Measurements from ENCODE around the gene RNF182.
"Not testable (repeated sequence)": the region's sequence is repeated elsewhere in the genome, so short reads cannot be mapped to it uniquely, and the experiment has no call there.

Gene RNF182

DNA sequence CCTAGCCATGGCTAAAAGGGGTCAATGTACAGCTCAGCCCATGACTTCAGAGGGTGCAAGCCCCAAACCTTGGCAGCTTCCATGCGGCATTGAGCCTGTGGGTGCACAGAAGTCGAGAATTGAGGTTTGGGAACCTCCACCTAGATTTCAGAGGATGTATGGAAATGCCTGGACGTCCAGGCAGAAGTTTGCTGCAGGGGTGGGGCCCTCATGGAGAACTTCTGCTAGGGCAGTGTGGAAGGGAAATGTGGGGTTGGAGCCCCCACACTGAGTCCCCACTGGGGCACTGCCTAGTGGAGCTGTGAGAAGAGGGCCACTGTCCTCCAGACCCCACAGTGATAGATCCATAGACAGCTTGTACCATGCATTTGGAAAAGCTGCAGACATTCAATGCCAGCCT lies 47.9 kb downstream of the RNF182 start:
- not testable (repeated sequence) for H3K27ac Mint-ChIP-seq; DNase-seq; H3K4me1 Mint-ChIP-seq (ENCODE audit: low read depth); H3K4me3 Mint-ChIP-seq; H3K36me3 Mint-ChIP-seq (ENCODE audit: low read depth)
- Mint-ChIP-seq H3K9me3 (peaks cover 25% of the 10 kb centered on the region), H3K27me3 (peaks cover 37% of the 10 kb centered on the region)

DNA sequence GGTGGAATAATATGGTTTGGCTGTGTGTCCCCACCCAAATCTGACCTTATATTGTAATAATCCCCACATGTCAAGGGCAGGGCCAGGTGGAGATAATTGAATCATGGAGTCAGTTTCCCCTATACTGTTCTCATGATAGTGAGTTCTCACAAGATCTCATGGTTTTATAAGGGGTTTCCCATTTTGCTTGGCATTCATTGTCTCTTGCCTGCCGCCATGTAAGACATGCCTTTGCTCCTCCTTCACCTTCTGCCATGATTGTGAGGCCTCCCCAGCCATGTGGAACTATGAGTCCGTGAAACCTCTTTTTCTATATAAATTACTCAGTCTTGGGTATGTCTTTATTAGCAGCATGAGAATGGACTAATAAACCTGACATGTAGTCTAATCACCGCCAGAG lies 48.7 kb downstream of the RNF182 start:
- H3K4me1 Mint-ChIP-seq (ENCODE audit: low read depth); H3K36me3 Mint-ChIP-seq (ENCODE audit: low read depth); H3K27ac Mint-ChIP-seq; DNase-seq; H3K4me3 Mint-ChIP-seq: not testable (repeated sequence)
- Mint-ChIP-seq H3K9me3 (peaks cover 25% of the 10 kb centered on the region), H3K27me3 (peaks cover 44% of the 10 kb centered on the region)

DNA sequence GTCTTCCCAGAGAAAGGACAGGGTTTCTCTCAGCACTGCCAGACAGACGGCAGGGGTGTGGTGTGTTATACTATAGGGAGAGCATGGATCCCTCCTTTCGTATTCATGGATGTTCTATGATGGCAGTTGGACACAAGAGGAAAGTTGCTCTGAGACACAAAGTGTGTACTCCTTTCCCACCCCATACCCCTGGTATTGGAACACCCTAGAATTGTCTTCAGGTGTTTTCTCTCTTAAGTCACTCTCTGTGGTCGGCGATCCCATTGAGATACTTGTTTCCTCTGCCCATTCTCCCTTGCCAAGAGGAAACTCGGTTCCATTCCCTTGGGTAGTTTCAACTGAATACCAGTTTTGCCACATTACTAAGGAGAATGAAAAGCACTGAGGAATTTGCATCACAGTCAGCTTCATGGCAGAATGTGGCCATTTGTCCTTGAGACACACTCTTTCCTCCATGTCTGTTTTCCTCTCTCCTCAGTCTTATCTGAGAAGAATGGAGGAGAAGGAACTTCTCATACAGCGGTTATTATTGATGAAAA lies 53.4 kb downstream of the RNF182 start:
- peaks cover 44% of the 10 kb centered on the region for H3K27me3 Mint-ChIP-seq
- peaks cover 6% of the 10 kb centered on the region for H3K9me3 Mint-ChIP-seq
- no peak for DNase-seq
- H3K4me1 Mint-ChIP-seq (ENCODE audit: low read depth) = no peaks in the 10 kb centered on the region
- no peak overlapping the region for H3K27ac Mint-ChIP-seq
- no peaks in the 10 kb centered on the region for H3K36me3 Mint-ChIP-seq (ENCODE audit: low read depth)
- H3K4me3 Mint-ChIP-seq = no peak overlapping the region

DNA sequence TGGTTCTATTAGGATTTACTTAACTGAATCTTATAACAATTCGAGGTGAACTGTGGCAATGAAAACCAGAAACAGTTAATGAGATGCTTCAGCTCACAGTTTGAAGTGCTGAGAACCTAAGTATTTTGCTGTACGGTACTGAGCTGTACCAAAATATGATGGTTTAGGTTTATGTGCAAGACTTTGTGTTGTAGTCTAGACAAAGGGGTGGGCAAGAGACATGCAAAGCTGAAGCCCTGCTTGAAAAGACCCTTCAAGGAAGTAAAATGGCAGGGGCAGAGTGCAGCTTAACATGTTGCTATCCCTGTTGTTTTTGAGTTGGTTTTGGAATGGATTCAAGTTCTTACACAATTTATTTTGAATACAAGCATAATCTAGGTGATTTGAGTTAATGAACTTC lies 54.0 kb downstream of the RNF182 start:
- DNase-seq = no peak
- no peaks in the 10 kb centered on the region for H3K4me1 Mint-ChIP-seq (ENCODE audit: low read depth)
- H3K36me3 Mint-ChIP-seq (ENCODE audit: low read depth) = no peaks in the 10 kb centered on the region
- H3K9me3 Mint-ChIP-seq = peaks cover under 1% of the 10 kb centered on the region
- H3K27ac Mint-ChIP-seq = no peak overlapping the region
- H3K27me3 Mint-ChIP-seq = peaks cover 50% of the 10 kb centered on the region
- H3K4me3 Mint-ChIP-seq = no peak overlapping the region

DNA sequence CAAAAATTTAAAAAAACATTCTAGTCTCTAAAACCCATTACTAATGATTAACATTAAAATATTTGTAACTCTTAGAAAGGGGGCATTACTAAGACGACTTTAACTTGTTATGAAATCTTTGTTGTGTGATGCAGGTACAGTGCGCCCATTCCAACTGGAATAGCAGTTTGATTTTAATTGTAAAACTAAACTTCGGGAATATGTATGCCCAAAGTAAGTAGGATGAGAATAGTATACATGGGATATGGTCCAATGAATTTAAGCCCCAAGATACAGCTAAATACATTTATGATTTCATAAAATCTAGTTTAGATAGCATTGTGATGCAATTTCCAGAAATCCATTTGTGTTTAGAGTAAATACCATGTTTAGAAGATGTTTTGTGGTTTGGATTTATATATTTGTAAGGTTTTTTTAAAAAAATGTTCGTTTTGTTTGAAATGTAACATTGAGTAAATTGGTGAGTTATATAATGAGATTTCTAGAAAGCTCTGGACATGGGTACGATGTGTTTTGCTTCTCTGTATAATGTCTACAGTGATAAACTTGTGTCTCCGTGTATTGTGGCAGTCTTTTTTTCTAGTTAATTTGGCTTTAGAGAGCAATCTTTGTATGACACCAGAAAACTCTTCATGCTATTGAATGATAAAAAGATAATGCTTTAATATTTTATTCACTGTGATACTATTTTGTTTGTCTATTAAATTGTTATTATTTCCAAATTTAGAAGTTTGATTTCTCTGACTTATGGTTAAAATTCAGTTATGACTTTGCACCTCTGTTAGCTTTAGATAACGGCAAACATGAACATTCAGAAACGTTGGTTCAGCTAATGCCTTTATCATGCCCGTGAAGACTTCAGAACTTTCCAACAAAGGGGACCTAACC lies 54.8 kb downstream of the RNF182 start:
- Mint-ChIP-seq H3K36me3 (ENCODE audit: low read depth) (no peaks in the 10 kb centered on the region), H3K4me3 (no peak overlapping the region), H3K9me3 (no peaks in the 10 kb centered on the region), H3K4me1 (ENCODE audit: low read depth) (no peaks in the 10 kb centered on the region), H3K27me3 (peaks cover 57% of the 10 kb centered on the region), H3K27ac (no peak overlapping the region)
- DNase-seq = no peak

DNA sequence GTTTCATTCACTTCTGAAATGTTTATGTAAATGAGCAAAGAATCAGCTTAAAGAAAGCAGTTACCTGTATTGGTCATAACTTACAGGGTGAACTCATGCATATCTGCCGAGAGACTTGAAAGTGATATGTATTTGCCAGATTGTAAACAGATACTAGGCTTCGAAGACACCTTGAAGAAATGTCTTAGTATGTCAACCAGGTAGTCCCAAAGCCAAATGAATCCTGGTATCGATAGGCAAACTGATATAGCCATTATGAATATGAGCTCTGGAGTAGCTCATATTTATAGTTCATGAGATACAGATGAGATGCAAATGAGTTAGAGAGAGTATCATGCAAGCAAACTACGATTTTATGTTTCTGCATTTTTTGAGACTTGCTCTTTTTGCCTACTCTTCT lies 55.8 kb downstream of the RNF182 start:
- H3K27me3 Mint-ChIP-seq = peaks cover 54% of the 10 kb centered on the region
- DNase-seq = no peak
- H3K27ac Mint-ChIP-seq = no peak overlapping the region
- H3K36me3 Mint-ChIP-seq (ENCODE audit: low read depth) = no peaks in the 10 kb centered on the region
- no peak overlapping the region for H3K4me3 Mint-ChIP-seq
- H3K9me3 Mint-ChIP-seq = no peaks in the 10 kb centered on the region
- H3K4me1 Mint-ChIP-seq (ENCODE audit: low read depth) = no peaks in the 10 kb centered on the region

DNA sequence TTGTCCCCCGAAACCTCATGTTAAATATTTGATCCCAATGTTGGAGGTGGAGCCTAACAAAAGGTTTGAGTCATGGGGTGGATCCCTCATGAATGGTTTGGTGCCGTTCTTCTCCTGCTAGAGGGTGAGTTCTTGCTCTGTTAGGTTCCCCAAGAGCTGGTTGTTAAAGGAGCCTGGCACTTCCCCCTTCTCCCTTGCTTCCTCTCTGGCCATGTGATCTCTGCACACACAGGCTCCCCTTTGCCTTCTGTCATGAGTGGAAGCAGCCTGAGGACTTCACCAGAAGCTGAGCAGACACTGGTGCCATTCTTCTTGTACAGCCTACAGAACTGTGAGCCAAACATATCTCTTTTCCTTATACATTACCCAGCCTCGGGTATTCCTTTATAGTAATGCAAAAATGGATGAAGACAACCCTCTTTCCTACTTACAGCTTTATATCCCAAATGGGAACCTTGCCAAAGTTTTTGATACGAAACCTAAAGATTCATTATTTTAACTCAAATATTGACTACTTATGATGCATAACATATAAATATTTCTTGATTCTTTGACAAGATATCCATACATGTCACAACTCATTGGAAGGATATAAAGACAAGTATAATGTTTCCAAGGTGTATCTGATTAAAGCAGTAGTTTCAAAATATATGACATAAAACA lies 61.0 kb downstream of the RNF182 start:
- no peak overlapping the region for H3K4me3 Mint-ChIP-seq
- no peak overlapping the region for H3K27ac Mint-ChIP-seq
- peaks cover 65% of the 10 kb centered on the region for H3K27me3 Mint-ChIP-seq
- no peaks in the 10 kb centered on the region for H3K4me1 Mint-ChIP-seq (ENCODE audit: low read depth)
- no peaks in the 10 kb centered on the region for H3K9me3 Mint-ChIP-seq
- no peaks in the 10 kb centered on the region for H3K36me3 Mint-ChIP-seq (ENCODE audit: low read depth)
- no peak for DNase-seq

DNA sequence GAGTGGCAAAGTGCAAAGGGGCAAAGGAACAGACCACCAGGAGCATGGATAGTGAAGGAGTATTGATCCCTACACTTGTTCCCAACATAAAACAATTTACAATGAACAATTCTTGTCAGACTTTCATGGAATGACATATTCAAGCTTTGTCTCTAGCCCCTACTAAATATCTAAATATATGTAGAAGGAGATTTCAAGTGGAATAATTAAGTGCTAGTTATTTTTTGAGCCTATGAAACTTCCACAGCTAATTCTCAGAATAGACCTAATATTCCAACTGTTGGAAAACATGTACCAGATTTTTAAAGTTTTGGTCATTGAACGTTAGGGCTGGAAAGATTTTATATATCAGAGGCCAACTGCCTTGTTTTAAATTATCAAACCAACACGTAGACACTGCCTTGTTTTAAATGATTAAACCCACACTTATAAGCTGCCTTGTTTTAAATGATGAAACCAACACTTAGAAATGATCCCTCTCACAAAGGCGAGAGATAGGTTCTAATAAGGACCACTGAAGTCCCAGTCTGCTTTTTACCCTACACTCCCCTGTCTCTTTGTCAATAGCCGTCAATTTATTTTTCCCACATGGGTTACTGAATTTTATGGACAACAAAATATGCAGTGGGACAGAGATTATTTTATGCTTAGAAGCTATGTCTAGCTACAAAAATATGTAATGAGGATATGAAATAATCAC lies 62.1 kb downstream of the RNF182 start:
- no peak overlapping the region for H3K4me3 Mint-ChIP-seq
- H3K27ac Mint-ChIP-seq = no peak overlapping the region
- H3K27me3 Mint-ChIP-seq = peaks cover 62% of the 10 kb centered on the region
- no peaks in the 10 kb centered on the region for H3K36me3 Mint-ChIP-seq (ENCODE audit: low read depth)
- DNase-seq = no peak
- no peaks in the 10 kb centered on the region for H3K9me3 Mint-ChIP-seq
- H3K4me1 Mint-ChIP-seq (ENCODE audit: low read depth) = no peaks in the 10 kb centered on the region

DNA sequence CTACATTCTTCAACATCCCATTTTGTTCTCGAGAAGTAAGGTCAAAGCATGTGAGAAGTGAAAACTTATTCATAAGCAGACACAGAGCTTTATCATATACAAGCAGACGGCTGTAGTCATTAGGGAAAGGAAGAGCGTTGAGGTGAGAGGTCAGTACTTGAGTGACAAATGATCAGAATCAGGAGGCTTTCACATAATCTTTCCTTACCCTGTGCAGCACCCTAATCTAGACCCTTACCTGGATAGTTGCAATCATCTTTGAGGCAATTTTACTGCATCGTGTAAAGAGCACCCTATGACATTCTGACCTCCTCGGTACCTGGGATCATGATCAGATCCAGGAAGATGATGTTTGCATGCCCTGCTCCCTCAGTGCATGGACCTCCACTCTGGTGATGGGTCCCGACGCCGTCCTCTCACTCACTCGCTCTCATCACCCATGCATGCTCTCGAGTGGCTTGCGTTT lies 62.7 kb downstream of the RNF182 start:
- H3K27ac Mint-ChIP-seq = no peak overlapping the region
- H3K4me3 Mint-ChIP-seq = no peak overlapping the region
- no peaks in the 10 kb centered on the region for H3K4me1 Mint-ChIP-seq (ENCODE audit: low read depth)
- no peaks in the 10 kb centered on the region for H3K9me3 Mint-ChIP-seq
- no peaks in the 10 kb centered on the region for H3K36me3 Mint-ChIP-seq (ENCODE audit: low read depth)
- no peak for DNase-seq
- peaks cover 56% of the 10 kb centered on the region for H3K27me3 Mint-ChIP-seq

DNA sequence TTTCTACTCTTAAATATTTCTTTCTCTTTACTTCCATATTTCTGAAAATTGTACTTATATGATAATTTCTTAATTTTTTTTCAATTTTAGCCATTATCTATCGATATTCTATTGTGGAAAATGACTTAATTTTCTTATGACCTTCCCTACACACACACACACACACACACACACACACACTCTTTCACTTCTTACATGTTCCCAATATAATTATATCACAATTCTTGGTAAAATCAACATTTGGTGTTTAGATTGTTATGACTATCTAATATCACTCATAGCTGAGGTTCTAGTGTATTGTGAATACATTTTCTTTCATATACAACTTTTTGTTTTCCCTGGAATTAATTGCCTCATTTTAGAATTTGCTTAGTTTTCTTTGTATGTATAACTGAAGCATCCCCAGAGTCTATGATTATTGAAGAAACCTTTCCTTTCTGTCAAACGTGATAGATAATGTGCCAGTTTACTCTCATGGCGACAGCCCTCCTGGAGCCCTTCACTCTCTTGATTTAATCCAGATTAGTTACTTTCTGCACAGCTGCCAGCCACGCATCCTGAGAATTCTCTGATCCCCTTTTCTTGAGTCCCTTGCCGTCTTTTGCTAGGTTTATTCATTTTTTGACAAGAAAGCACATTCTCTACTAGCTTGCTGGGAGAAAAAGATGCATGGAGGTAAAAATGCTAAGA lies 63.4 kb downstream of the RNF182 start:
- H3K4me1 Mint-ChIP-seq (ENCODE audit: low read depth) = no peaks in the 10 kb centered on the region
- no peaks in the 10 kb centered on the region for H3K9me3 Mint-ChIP-seq
- H3K27me3 Mint-ChIP-seq = peaks cover 59% of the 10 kb centered on the region
- DNase-seq = no peak
- H3K36me3 Mint-ChIP-seq (ENCODE audit: low read depth) = no peaks in the 10 kb centered on the region
- H3K4me3 Mint-ChIP-seq = no peak overlapping the region
- H3K27ac Mint-ChIP-seq = no peak overlapping the region

DNA sequence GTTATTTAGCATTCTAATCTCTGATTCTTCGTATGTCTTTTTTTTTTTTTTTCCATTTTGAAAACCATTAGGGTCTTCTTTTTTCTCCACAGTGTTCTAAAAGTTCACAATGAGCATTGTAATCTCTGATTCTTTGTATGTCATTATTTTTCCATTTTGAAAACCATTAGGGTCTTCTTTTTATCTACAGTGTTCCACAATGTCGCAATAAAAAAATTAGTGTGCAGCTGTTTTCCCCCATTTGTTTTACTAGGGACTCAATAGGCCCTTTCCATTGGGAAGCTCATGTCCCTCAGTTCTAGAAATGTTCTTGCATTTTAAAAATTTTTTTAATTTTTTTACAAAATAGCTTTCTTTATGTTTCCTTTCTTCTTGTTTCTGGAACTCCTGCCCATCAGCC lies 64.2 kb downstream of the RNF182 start:
- Mint-ChIP-seq H3K27ac (no peak overlapping the region), H3K27me3 (peaks cover 58% of the 10 kb centered on the region), H3K4me3 (no peak overlapping the region), H3K36me3 (ENCODE audit: low read depth) (no peaks in the 10 kb centered on the region), H3K4me1 (ENCODE audit: low read depth) (no peaks in the 10 kb centered on the region), H3K9me3 (no peaks in the 10 kb centered on the region)
- DNase-seq = no peak

DNA sequence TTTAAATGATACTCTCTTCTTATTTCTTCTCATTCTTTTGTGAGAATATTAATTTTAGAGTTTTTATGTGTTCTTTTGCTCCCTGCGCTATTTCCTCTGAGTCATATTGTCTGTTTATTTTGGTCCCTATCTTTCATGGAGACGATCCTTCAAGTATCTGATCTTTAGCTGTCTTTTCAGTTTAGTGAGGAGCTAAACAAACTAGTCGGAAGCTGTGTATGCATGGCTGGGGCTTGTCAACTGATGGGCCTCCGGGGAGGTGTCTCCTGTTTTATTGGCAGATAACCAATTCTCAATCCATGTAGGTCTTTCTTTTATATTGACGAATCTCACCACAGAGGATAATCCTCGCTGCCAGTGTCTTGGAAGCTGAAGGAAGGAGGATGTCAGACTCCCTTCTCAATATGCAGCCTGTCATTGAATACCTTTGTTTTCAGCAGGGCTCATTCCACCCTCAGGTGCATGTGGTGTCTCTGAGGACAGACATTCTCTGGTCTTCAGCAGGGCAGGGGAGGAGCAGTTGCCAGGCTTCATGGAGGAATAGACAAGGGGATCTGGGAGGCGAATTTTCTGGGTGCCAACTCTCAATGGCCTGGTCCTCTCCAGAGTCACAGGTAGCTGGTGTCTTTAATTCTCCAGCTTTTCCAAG lies 64.9 kb downstream of the RNF182 start:
- Mint-ChIP-seq H3K36me3 (ENCODE audit: low read depth) (no peaks in the 10 kb centered on the region), H3K27me3 (peaks cover 55% of the 10 kb centered on the region), H3K27ac (no peak overlapping the region), H3K4me1 (ENCODE audit: low read depth) (no peaks in the 10 kb centered on the region), H3K4me3 (no peak overlapping the region), H3K9me3 (no peaks in the 10 kb centered on the region)
- DNase-seq = no peak

DNA sequence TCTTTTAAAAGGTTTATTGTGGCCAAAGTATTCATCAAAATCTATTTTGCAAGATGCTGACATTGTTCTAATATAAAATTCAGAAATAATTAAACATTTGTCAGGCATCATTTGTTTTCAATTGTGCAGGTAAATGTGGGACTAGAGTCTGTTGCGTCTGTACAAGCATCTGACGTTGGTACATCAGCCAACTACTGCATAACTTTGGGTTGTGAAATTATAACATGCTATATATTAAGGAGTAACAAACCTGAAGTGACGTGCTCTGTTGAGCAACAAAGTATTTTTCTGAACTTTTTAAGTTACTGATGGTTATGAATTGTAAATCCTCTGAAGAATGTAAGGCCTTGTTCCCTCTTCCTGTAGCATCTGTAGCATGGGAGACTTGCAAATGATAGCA lies 66.0 kb downstream of the RNF182 start:
- Mint-ChIP-seq H3K27me3 (peaks cover 60% of the 10 kb centered on the region), H3K36me3 (ENCODE audit: low read depth) (no peaks in the 10 kb centered on the region), H3K4me1 (ENCODE audit: low read depth) (no peaks in the 10 kb centered on the region), H3K9me3 (no peaks in the 10 kb centered on the region), H3K4me3 (no peak overlapping the region), H3K27ac (no peak overlapping the region)
- DNase-seq = no peak

DNA sequence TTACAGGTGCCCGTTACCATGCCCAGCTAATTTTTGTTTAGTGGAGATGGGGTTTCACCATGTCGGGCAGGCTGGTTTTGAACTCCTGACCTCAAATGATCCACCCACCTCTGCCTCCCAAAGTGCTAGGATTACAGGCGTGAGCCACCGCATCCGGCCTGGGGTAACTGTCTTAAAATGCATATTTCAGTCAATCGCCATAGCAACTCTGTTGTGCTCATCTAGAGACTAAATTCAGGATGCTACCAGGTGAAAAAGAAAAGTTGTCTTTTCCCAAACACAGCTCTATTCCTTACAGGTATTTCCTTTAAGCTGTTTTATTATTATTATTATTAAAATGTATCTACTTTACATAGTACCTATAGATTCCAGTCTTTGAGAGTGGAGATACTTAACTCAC lies 66.6 kb downstream of the RNF182 start:
- Mint-ChIP-seq H3K4me1 (ENCODE audit: low read depth) (no peaks in the 10 kb centered on the region), H3K36me3 (ENCODE audit: low read depth) (no peaks in the 10 kb centered on the region), H3K27me3 (peaks cover 61% of the 10 kb centered on the region), H3K4me3 (no peak overlapping the region), H3K27ac (no peak overlapping the region), H3K9me3 (no peaks in the 10 kb centered on the region)
- no peak for DNase-seq
